Measurements from ENCODE around the gene TSHZ2.
"Not testable (repeated sequence)": the region's sequence is repeated elsewhere in the genome, so short reads cannot be mapped to it uniquely, and the experiment has no call there.

TSHZ2 gene

DNA sequence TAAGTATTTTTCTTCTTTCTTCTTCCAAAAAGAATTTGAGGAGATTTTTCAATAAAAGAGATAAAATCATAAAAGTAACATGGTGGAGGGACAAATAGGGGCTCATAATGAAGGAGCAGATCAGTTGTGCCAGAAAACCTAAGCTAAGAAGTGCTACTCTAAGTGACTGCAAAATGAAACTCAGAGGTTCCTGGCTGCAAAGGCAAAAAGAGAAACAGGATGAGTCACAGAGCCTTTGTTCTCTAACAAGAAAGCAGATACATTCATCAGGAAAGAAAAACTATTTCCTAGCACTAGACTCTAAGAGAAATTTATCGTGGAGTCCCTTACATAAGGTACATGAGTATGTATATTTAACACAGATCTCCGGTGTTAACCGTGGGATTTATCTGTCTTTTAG is 49.8 kb downstream of the TSHZ2 start:
- DNase-seq (ENCODE audit: extremely low read depth, low read depth), result no peak
- H3K4me3 ChIP-seq (replicated peaks; ENCODE audit: low read depth, low read length), result no peak overlapping the region
- TF ChIP-seq, protein P1, sequence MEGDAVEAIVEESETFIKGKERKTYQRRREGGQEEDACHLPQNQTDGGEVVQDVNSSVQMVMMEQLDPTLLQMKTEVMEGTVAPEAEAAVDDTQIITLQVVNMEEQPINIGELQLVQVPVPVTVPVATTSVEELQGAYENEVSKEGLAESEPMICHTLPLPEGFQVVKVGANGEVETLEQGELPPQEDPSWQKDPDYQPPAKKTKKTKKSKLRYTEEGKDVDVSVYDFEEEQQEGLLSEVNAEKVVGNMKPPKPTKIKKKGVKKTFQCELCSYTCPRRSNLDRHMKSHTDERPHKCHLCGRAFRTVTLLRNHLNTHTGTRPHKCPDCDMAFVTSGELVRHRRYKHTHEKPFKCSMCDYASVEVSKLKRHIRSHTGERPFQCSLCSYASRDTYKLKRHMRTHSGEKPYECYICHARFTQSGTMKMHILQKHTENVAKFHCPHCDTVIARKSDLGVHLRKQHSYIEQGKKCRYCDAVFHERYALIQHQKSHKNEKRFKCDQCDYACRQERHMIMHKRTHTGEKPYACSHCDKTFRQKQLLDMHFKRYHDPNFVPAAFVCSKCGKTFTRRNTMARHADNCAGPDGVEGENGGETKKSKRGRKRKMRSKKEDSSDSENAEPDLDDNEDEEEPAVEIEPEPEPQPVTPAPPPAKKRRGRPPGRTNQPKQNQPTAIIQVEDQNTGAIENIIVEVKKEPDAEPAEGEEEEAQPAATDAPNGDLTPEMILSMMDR (IDR thresholded peaks at IDR 0.05; ENCODE audit: low read depth, low read length, missing control alignments), result no peak

GRCh38 chr20:53023732-53024520 is 51.8 kb downstream of the TSHZ2 start:
- DNase-seq (ENCODE audit: extremely low read depth, low read depth), result no peak
- TF ChIP-seq, protein P1 (IDR thresholded peaks at IDR 0.05; ENCODE audit: low read depth, low read length, missing control alignments), result no peak

DNA sequence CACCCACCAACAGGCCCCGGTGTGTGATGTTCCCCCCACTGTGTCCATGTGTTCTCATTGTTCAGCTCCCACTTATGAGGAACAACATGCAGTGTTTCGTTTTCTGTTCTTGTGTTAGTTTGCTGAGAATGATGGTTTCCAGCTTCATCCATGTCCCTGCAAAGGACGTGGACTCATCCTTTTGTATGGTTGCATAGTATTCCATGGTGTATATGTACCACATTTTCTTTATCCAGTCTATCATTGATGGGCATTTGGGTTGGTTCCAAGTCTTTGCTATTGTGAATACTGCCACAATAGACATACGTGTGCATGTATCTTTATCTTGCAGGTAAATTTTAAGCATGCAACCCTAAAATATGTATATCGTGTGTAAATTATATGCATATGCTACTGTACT is 52.5 kb downstream of the TSHZ2 start:
- H3K4me3 ChIP-seq (replicated peaks; ENCODE audit: low read depth, low read length); DNase-seq (ENCODE audit: extremely low read depth, low read depth): not testable (repeated sequence)

More at GRCh38 chr20:53023732-53024520, 51.8 kb downstream of the TSHZ2 start:
- no peak overlapping the region for H3K4me3 ChIP-seq (replicated peaks; ENCODE audit: low read depth, low read length)

- no peak overlapping the region for H3K4me3 ChIP-seq (replicated peaks; ENCODE audit: low read depth, low read length)
- TF ChIP-seq, protein P1 (IDR thresholded peaks at IDR 0.05; ENCODE audit: low read depth, low read length, missing control alignments), result no peak
- DNase-seq (ENCODE audit: extremely low read depth, low read depth), result no peak
Measured at GRCh38 chr20:53027089-53027488, 54.9 kb downstream of the TSHZ2 start.

DNA sequence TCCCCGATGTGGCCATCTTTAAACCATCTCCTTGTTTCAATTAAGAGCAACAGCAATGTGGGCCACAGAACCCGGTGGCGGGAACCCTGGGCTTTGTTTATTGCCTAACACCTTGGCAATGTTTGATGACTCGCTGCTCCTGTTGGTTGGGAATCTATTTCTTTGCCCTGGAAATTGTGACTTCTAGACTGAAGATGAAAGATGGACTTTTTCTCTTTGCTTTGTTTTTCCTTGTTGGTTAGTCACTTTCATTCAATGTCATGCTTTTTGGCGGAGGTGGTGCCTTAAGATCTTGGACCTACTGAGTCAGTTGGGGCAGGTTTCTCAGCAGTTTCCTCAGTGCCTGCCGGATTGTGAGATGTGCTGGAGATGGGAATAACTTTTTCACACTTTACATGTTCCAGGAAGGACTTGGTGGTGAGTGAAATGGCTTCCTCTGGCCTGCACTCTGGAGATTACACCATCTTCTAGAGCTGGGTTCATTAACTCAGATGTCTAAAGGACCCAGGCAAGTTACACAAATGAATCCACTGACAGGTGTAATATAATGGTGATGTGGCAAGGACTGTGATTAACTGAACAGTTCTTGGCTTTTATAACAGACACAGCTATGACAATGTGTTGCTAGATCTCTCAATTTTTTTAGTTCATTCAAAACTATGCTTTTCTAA is 56.3 kb downstream of the TSHZ2 start:
- no peak overlapping the region for H3K4me3 ChIP-seq (replicated peaks; ENCODE audit: low read depth, low read length)
- TF ChIP-seq, protein P1 (IDR thresholded peaks at IDR 0.05; ENCODE audit: low read depth, low read length, missing control alignments), result no peak
- no peak for DNase-seq (ENCODE audit: extremely low read depth, low read depth)

DNA sequence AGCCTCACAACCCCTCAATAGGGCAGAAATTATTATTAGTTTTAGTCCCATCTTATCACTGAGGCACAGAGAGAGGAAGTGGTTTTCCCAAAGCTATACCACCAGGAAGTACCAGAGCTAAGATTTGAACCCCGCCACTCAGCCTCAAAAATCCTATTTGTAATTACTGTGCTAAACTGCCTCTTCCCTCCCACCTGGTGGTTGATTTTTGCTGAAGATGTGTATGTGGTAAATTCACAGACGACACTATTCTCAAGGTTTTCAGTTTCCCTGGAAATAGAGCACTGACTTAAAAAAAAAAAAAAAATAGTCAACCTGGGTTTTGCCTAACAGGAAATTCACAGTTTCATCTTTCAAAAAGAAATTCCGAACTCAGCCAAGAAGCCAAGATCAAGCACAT is 57.9 kb downstream of the TSHZ2 start:
- no peak for DNase-seq (ENCODE audit: extremely low read depth, low read depth)
- H3K4me3 ChIP-seq (replicated peaks; ENCODE audit: low read depth, low read length), result no peak overlapping the region
- TF ChIP-seq, protein P1 (IDR thresholded peaks at IDR 0.05; ENCODE audit: low read depth, low read length, missing control alignments), result no peak

- TF ChIP-seq, protein P1 (IDR thresholded peaks at IDR 0.05; ENCODE audit: low read depth, low read length, missing control alignments), result no peak
- DNase-seq (ENCODE audit: extremely low read depth, low read depth), result no peak
Measured at GRCh38 chr20:53032046-53032445, 59.9 kb downstream of the TSHZ2 start.

More at GRCh38 chr20:53032046-53032445, 59.9 kb downstream of the TSHZ2 start:
- no peak overlapping the region for H3K4me3 ChIP-seq (replicated peaks; ENCODE audit: low read depth, low read length)
